CD4-positive, alpha-beta T cell treated with Interleukin-4 for 1 hour (primary cell): ENCODE results near the gene GRPEL1.

Source experiments
- DNase-seq, 2 donors: peaks; one replicate each; pipeline ENCODE4 v3.0.0-alpha.2; 2020 to 2022

GRPEL1 gene

GRCh38 chr4:7062816-7063215 lies 5.0 kb downstream of the GRPEL1 start:
- no peak for DNase-seq

- DNase-seq: no peak
These were observed 6.0 kb downstream of the GRPEL1 start for GRCh38 chr4:7061815-7062214.

GRCh38 chr4:7060346-7061150 lies 7.3 kb downstream of the GRPEL1 start:
- DNase-seq: no peak

GRCh38 chr4:7059662-7060061 lies 8.2 kb downstream of the GRPEL1 start:
- DNase-seq: no peak

- DNase-seq: no peak
These were observed 9.1 kb downstream of the GRPEL1 start for GRCh38 chr4:7058792-7059191.

- no peak for DNase-seq
These were observed 11.9 kb downstream of the GRPEL1 start for GRCh38 chr4:7055990-7056325.

GRCh38 chr4:7055111-7055989 lies 12.5 kb downstream of the GRPEL1 start:
- no peak for DNase-seq

- no peak for DNase-seq
These were observed 13.6 kb downstream of the GRPEL1 start for GRCh38 chr4:7054106-7054880.

- DNase-seq: peak in 1 of 2 donors; percentile 60
These were observed 14.7 kb downstream of the GRPEL1 start for GRCh38 chr4:7052923-7053715.

- no peak for DNase-seq
These were observed 15.6 kb downstream of the GRPEL1 start for GRCh38 chr4:7052313-7052712.

GRCh38 chr4:7051905-7052304 lies 16.0 kb downstream of the GRPEL1 start:
- no peak for DNase-seq

- no peak for DNase-seq
These were observed 16.7 kb downstream of the GRPEL1 start for GRCh38 chr4:7051144-7051495.

- DNase-seq: no peak
These were observed 17.3 kb downstream of the GRPEL1 start for GRCh38 chr4:7050481-7051143.

- no peak for DNase-seq
These were observed 18.1 kb downstream of the GRPEL1 start for GRCh38 chr4:7049739-7050138.

- DNase-seq: no peak
These were observed 18.6 kb downstream of the GRPEL1 start for GRCh38 chr4:7049295-7049694.

GRCh38 chr4:7048642-7049041 lies 19.2 kb downstream of the GRPEL1 start:
- no peak for DNase-seq

- no peak for DNase-seq
These were observed 20.9 kb downstream of the GRPEL1 start for GRCh38 chr4:7046971-7047370.

- no peak for DNase-seq
These were observed 21.6 kb downstream of the GRPEL1 start for GRCh38 chr4:7045961-7046921.

GRCh38 chr4:7045553-7045952 lies 22.3 kb downstream of the GRPEL1 start:
- DNase-seq: no peak

- DNase-seq: no peak
These were observed 23.5 kb downstream of the GRPEL1 start for GRCh38 chr4:7044137-7044930.
